Measurements from ENCODE around the gene EGLN3.

DNA sequence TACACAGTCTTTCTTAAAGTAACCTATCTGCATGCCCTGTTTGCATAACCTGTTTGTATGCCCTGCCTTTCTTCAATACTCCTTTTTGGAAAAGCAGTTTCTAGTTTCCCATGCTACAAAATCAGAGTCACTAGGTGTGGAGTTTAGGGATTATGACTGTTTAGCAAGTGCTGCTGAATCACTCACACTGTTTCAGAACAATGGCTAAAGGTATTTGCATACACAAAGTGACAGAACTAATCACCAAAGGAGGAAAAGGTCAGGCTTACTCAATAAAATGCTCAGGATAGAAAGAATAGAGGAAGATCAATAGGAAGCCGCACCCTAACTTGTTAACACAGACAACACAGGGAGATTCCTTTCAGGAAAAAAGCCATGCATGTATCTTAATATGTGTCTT lies 19.4 kb downstream of the EGLN3 start:
- TF ChIP-seq, protein P1, sequence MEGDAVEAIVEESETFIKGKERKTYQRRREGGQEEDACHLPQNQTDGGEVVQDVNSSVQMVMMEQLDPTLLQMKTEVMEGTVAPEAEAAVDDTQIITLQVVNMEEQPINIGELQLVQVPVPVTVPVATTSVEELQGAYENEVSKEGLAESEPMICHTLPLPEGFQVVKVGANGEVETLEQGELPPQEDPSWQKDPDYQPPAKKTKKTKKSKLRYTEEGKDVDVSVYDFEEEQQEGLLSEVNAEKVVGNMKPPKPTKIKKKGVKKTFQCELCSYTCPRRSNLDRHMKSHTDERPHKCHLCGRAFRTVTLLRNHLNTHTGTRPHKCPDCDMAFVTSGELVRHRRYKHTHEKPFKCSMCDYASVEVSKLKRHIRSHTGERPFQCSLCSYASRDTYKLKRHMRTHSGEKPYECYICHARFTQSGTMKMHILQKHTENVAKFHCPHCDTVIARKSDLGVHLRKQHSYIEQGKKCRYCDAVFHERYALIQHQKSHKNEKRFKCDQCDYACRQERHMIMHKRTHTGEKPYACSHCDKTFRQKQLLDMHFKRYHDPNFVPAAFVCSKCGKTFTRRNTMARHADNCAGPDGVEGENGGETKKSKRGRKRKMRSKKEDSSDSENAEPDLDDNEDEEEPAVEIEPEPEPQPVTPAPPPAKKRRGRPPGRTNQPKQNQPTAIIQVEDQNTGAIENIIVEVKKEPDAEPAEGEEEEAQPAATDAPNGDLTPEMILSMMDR (IDR thresholded peaks at IDR 0.05; ENCODE audit: poor library complexity, severe bottlenecking) = no peak
- no peak for TF ChIP-seq POLR2AphosphoS5 (IDR thresholded peaks at IDR 0.05)
- TF ChIP-seq EP300 (conservative IDR thresholded peaks at IDR 0.05; ENCODE audit: poor library complexity, severe bottlenecking) = no peak
- no peak for TF ChIP-seq SMC3 (conservative IDR thresholded peaks at IDR 0.05; ENCODE audit: poor library complexity)
- no peak for TF ChIP-seq EZH2 (IDR thresholded peaks at IDR 0.05; ENCODE audit: borderline replicate concordance, insufficient read depth, low read length, poor library complexity, severe bottlenecking)

Data from neural cell (in vitro differentiated cells).